GM19438 (cell line): ENCODE results near the gene HOXA1.

Experiments used
- ATAC-seq: cut with Tn5 transposase; IDR thresholded peaks from one replicate; pipeline ENCODE4 v1.9.1; 2021; ENCODE audit warnings: low read depth; ENCODE audit not compliant: unreplicated experiment

The HOXA1 gene

DNA sequence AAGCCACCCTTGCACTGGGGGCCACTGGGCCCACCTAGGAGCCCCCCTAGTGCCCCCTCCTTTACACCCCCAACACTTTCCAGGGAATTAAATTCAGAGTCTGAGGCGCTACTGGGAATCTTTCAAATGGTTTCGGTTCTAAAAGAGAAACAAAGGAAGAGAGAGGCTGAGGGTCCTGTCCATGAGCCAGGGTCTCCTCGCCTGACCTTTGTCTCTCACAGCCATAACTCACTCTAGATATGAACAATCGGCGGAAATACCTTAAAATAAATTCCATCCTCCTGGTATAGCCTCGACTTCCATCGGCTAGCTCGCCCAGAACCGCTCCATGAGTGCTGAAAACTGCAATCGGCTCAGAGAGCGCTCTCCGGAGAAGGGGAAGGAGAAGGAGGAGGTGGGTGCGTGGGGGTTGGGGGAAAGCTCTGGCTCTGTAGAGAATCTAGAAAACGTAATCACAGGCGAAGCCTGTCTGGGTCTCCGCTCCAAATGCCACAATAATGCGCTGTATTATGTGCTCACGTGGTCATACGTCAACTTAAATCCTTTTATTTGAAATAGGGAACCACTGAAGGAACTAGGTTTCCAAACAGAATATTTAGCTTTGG, 22.2 kb upstream of the HOXA1 start:
- ATAC-seq = no peak

- no peak for ATAC-seq
These were observed 21.4 kb upstream of the HOXA1 start for GRCh38 chr7:27116962-27117886.

DNA sequence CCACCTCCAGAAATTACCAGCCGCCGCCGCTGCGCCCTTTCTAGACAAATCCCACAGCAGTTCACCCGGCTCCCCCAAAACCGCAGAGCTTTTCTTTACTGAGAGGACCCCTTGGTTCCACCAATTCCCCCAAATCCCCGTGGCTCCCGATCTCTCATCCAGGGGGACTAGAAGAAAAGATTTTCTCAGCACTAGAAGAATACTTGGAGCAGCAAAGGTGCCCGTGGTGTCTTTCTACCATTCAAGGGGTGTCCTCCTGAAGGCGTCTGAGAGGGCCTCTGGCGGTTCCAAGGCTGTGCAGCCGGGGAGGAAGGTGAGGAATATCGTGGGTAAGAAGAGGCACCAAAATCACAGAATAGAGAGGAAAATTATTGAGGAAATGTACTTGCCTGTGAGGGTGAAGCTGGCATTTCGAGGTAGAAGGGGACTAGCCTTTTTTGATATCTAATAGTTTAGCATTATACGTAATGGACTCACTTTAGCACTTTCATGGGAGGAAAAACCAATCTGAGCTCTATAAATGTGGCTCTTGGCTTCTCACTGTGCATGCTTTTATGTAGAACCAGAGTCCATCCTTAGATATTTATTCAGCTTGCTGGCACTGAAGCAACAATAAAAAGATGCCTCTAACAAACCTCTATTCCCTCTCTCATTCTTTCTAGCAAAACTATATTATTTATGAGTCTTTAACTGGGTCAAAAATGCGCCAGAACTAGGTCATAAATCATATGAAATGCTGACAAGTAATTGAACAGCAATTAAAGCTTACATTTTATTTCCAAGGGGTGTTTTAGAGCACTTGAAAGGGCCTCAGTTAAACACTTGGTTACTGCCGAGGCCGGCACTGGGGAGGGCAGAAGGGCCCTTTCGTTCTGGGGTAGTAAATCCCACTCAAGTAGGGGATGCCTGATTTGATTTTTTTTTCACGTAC, 20.5 kb upstream of the HOXA1 start:
- no peak for ATAC-seq

GRCh38 chr7:27115221-27116026, 19.6 kb upstream of the HOXA1 start:
- ATAC-seq = no peak

GRCh38 chr7:27114881-27115220, 19.1 kb upstream of the HOXA1 start:
- no peak for ATAC-seq

GRCh38 chr7:27113991-27114769, 18.4 kb upstream of the HOXA1 start:
- no peak for ATAC-seq

GRCh38 chr7:27112955-27113949, 17.5 kb upstream of the HOXA1 start:
- no peak for ATAC-seq

- no peak for ATAC-seq
These were observed 16.6 kb upstream of the HOXA1 start for GRCh38 chr7:27112361-27112760.

DNA sequence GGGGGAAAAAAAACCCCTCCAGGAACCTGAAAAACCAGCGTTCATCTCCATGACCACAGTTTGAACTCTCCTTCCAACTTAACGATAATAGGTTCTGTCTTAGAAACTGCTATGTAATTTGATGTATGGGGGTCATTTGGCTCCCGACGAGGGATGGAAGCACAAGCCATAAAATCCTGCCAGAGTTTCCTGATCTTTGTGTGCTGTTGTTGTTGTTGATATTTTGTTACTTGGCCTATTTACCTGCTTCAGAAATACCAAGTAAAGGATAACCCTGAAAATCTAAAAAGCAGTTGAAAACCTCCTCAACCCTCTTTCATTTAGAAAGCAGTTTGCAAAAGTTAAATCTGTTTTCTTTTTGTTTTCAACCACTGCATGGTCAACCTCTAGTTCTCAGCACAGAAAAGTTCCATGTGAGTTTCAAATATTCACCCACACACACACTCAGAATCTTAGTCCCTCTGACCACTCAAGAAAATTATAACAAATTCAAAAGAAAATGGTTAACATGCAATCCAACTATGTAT, 16.0 kb upstream of the HOXA1 start:
- ATAC-seq = no peak

GRCh38 chr7:27111042-27111750, 15.4 kb upstream of the HOXA1 start:
- no peak for ATAC-seq

GRCh38 chr7:27110186-27111031, 14.6 kb upstream of the HOXA1 start:
- no peak for ATAC-seq

- ATAC-seq = no peak
These were observed 13.8 kb upstream of the HOXA1 start for GRCh38 chr7:27109466-27110185.

- no peak for ATAC-seq
These were observed 12.8 kb upstream of the HOXA1 start for GRCh38 chr7:27108390-27109127.

DNA sequence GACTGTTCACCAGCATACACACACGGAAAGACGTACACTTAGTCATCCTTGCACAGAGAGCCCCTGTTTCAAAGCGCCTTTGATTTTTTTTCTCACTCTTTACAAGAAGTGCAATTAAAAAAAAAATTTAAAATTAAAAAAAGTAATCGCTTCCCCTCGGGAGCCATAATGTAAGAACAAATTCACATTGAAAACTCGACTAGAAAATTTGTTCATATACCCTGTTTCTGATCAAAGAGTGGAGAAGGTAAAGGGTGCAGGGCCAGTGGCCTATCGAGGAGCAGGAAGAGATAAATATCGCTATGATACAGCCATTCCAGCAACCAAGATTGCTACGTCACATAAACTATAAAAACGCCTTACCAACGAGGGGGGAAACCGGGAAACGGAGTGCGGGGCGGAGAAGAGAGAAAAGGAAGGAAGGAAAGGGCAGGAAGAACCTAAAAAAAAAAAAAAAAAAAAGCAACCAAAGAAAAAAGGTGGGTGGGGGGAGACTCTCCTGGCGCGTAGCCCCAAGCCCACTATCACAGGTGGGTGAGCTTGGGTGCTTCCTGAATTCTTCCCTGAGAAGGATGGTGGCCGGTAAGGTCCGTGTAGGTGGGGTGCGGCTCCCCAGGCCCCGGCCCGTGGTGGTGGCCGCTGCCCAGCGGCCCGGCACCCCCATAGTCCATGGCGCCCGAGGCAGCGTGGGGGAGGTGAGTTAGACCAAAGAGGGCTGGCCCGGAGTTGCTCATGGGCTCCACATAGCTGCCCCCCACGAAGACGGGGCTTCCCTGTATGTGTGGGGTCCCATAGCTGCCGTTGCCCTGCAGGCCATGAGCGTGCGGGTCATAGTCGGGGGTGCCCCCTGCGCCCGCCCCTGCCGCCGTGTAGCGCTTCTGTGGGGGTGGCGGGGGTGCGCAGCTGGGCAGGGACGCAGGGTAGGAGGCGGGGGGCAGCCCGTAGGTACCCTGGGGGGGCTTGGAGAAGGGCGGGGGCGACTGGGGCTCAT, 11.9 kb upstream of the HOXA1 start:
- ATAC-seq = no peak
